SK-N-SH (cell line): ENCODE data around the gene MAPK8IP3. TPM values are rescaled to one million over a fixed set of nuclear protein-coding genes. Genes with fewer than 3 reads are reported as not detected.

ENCODE experiments used
- CTCF ChIA-PET: fragments of 300-600, 350-600 bp; formaldehyde crosslinking; extraction: SDS; loops from one replicate; lab custom pipeline; 2021; lab: Yijun Ruan, JAX
- POLR2A ChIA-PET: fragments of 350-600 bp; sonication (Branson Sonifier 250); formaldehyde crosslinking; extraction: SDS; loops from one replicate; lab custom pipeline; 2020; ENCODE audit warnings: antibody characterized with exemption, inconsistent platforms; lab: Yijun Ruan, JAX
- DNase-seq: peaks from one replicate; pipeline ENCODE4 v3.0.0; 2012
- H2AFZ ChIP-seq: fragments of 200-600 bp; sonication (generic); 2 replicates; pipeline ENCODE4 v1.8.1; 2016; ENCODE audit warnings: antibody characterized with exemption, mild to moderate bottlenecking, low read depth
- H3F3A ChIP-seq: fragments of 200-600 bp; sonication (generic); replicated peaks from 2 replicates; pipeline ENCODE3; 2016; ENCODE audit warnings: antibody characterized with exemption, mild to moderate bottlenecking; ENCODE audit not compliant: insufficient read depth
- H3K27ac ChIP-seq, 2 experiments: fragments of 200-500 bp in 1 of 2; fragments of 200-600 bp in 1 of 2; sonication (Bioruptor generic) in 1 of 2; sonication (generic), shearing (Covaris generic) in 1 of 2; 2 replicates each; pipeline versions ENCODE4 v1.5.1 to v1.6.1; 2014 to 2016; ENCODE audit warnings: low read depth in 2 of 2, inconsistent platforms in 1 of 2, low read length in 1 of 2, mild to moderate bottlenecking in 1 of 2, mixed read lengths in 1 of 2
- H3K27me3 ChIP-seq: fragments of 200-600 bp; sonication (generic), shearing (Covaris generic); 2 replicates; pipeline ENCODE4 v1.6.1; 2016; ENCODE audit warnings: mixed run types; ENCODE audit not compliant: insufficient read depth
- H3K36me3 ChIP-seq, 2 experiments: fragments of 200-500 bp in 1 of 2; fragments of 200-600 bp in 1 of 2; sonication (Bioruptor generic) in 1 of 2; sonication (generic) in 1 of 2; replicated peaks in 1 of 2; 2 replicates each; pipeline versions ENCODE3 to v1.5.1; 2014 to 2016; ENCODE audit warnings: low read length in 1 of 2, mild to moderate bottlenecking in 1 of 2; ENCODE audit not compliant: insufficient read depth in 2 of 2, control insufficient read depth in 1 of 2
- H3K4me1 ChIP-seq, 2 experiments: fragments of 200-500 bp in 1 of 2; fragments of 200-600 bp in 1 of 2; sonication (Bioruptor generic) in 1 of 2; sonication (generic), shearing (Covaris generic) in 1 of 2; 2 replicates each; pipeline versions ENCODE4 v1.5.1 to v1.6.1; 2014 to 2016; ENCODE audit warnings: low read depth in 1 of 2, low read length in 1 of 2, mixed run types in 1 of 2; ENCODE audit not compliant: insufficient read depth in 2 of 2, control insufficient read depth in 1 of 2
- H3K4me2 ChIP-seq: fragments of 200-600 bp; sonication (generic), shearing (Covaris generic); 2 replicates; pipeline ENCODE4 v1.6.1; 2017; ENCODE audit warnings: mixed run types
- H3K4me3 ChIP-seq, 2 experiments: fragments of 200-500 bp in 1 of 2; fragments of 200-600 bp in 1 of 2; sonication (Bioruptor generic) in 1 of 2; sonication (generic), shearing (Covaris generic) in 1 of 2; 2 replicates each; pipeline versions ENCODE4 v1.5.1 to v1.8.1; 2014 to 2016; ENCODE audit warnings: low read depth in 2 of 2, inconsistent platforms in 1 of 2, low read length in 1 of 2, mild to moderate bottlenecking in 1 of 2, mixed read lengths in 1 of 2, moderate library complexity in 1 of 2
- H3K79me2 ChIP-seq: fragments of 200-600 bp; sonication (generic); 2 replicates; pipeline ENCODE4 v1.8.1; 2017; ENCODE audit warnings: mild to moderate bottlenecking; ENCODE audit not compliant: insufficient read depth
- H3K9ac ChIP-seq: fragments of 200-600 bp; sonication (generic); 2 replicates; pipeline ENCODE4 v1.6.1; 2017; ENCODE audit warnings: mixed run types
- H3K9me2 ChIP-seq: fragments of 200-600 bp; sonication (generic); 2 replicates; pipeline ENCODE4 v1.6.1; 2017; ENCODE audit warnings: mixed run types
- H3K9me3 ChIP-seq: fragments of 200-600 bp; sonication (generic); 2 replicates; pipeline ENCODE4 v1.6.1; 2017; ENCODE audit warnings: mixed run types, mild to moderate bottlenecking, moderate library complexity
- H4K20me1 ChIP-seq: fragments of 200-600 bp; sonication (generic); 2 replicates; pipeline ENCODE4 v1.6.1; 2017; ENCODE audit warnings: mild to moderate bottlenecking, mixed run types; ENCODE audit not compliant: insufficient read depth
- CTCF ChIP-seq: fragments of 200-600 bp; sonication (generic); IDR thresholded peaks from 2 replicates; pipeline ENCODE4 v1.6.1; 2017; ENCODE audit warnings: antibody characterized with exemption, mild to moderate bottlenecking, moderate library complexity
- EZH2phosphoT487 ChIP-seq: fragments of 200-600 bp; sonication (generic); IDR thresholded peaks from 2 replicates; pipeline ENCODE4 v1.6.1; 2017; ENCODE audit warnings: low read depth, mixed run types, mild to moderate bottlenecking, antibody characterized with exemption, moderate library complexity, borderline replicate concordance
- FOSL2 ChIP-seq: IDR thresholded peaks from 2 replicates; pipeline ENCODE4 v1.4.0; 2012; ENCODE audit warnings: low read depth, mild to moderate bottlenecking, moderate library complexity, borderline replicate concordance
- FOXJ3 ChIP-seq: sonication (generic); formaldehyde crosslinking; IDR thresholded peaks from 2 replicates; pipeline ENCODE4 v1.5.1; 2020; ENCODE audit warnings: mild to moderate bottlenecking, missing genetic modification reagents
- MAX ChIP-seq: IDR thresholded peaks from 2 replicates; pipeline ENCODE4 v1.4.0; 2012; ENCODE audit warnings: low read depth
- MXI1 ChIP-seq: IDR thresholded peaks from 2 replicates; pipeline ENCODE4 v1.6.1; 2012; ENCODE audit warnings: mild to moderate bottlenecking, low read depth, low read length, improper control_type of control experiment
- NFIC ChIP-seq: IDR thresholded peaks from 2 replicates; pipeline ENCODE4 v1.4.0; 2012; ENCODE audit warnings: borderline replicate concordance
- NRF1 ChIP-seq: IDR thresholded peaks from 2 replicates; pipeline ENCODE4 v1.6.1; 2012; ENCODE audit warnings: low read depth, mild to moderate bottlenecking, low read length
- RAD21 ChIP-seq: IDR thresholded peaks from 2 replicates; pipeline ENCODE4 v1.6.1; 2012; ENCODE audit warnings: mild to moderate bottlenecking, low read length
- RXRA ChIP-seq: IDR thresholded peaks from 2 replicates; pipeline ENCODE4 v1.4.0; 2012; ENCODE audit warnings: low read depth, mild to moderate bottlenecking, borderline replicate concordance
- SMC3 ChIP-seq: IDR thresholded peaks from 2 replicates; pipeline ENCODE4 v1.6.1; 2012; ENCODE audit warnings: low read depth, low read length, improper control_type of control experiment
- TEAD4 ChIP-seq: IDR thresholded peaks from 2 replicates; pipeline ENCODE4 v1.4.0; 2012; ENCODE audit warnings: mild to moderate bottlenecking, borderline replicate concordance; ENCODE audit not compliant: insufficient read depth
- ZBTB33 ChIP-seq: IDR thresholded peaks from 2 replicates; pipeline ENCODE4 v1.4.0; 2012; ENCODE audit warnings: low read depth, borderline replicate concordance
- WGBS: methylation state at CpG from one replicate; pipeline ENCODE4 v1.1.6; 2017; ENCODE audit warnings: low lambda C conversion rate; 5-methylcytosine and 5-hydroxymethylcytosine counted together
- polyA plus RNA-seq, 3 experiments: library from polyadenylated mRNA; depleted of rRNA; stranded (reverse); fragments of >200 nt; gene quantifications; 2 replicates each; pipeline ENCODE4 v1.2.3, GENCODE V29; 2012

The MAPK8IP3 gene
- polyA plus RNA-seq, 1 of the 3 experiments (the other 2 are of a cell fraction) = 57.3 TPM

- peaks cover 51 to 57% of the 10 kb centered on the region in 2 experiments for H3K36me3 ChIP-seq
- no peak for DNase-seq
- peaks cover 88% of the 10 kb centered on the region for H3K79me2 ChIP-seq
- ChIA-PET CTCF (interaction anchor here (1.0 kb wide), 1 partner anchor 17 kb away, joined by 3 read pairs; the partner anchor contains the start of gene MAPK8IP3), POLR2A (no interaction called here)
- H3K4me3 ChIP-seq = no peak overlapping the region
- H3K4me2 ChIP-seq = 0 out of 2 replicates have a peak overlapping the region, but pooled peaks have one; percentile 3
- H3K9ac ChIP-seq = no peak overlapping the region
- TF ChIP-seq FOSL2 (no peak), CTCF (no peak), ZBTB33 (no peak), SMC3 (no peak), RAD21 (no peak), RXRA (no peak), MXI1 (no peak), MAX (no peak), FOXJ3 (CRISPR knock-in tag) (no peak), TEAD4 (no peak), EZH2phosphoT487 (no peak), NFIC (no peak), NRF1 (no peak)
- H3K9me3 ChIP-seq = no peaks in the 10 kb centered on the region
- WGBS = 79% methylated on average over 10 of the region's 10 CpGs
- H3K27me3 ChIP-seq = no peaks in the 10 kb centered on the region
- no peak overlapping the region for H2AFZ ChIP-seq
- H3K4me1 ChIP-seq = 0 out of 4 replicates have a peak, but pooled peaks cover 0 to 17% of the 10 kb centered on the region in 2 experiments
- H3K9me2 ChIP-seq = no peaks in the 10 kb centered on the region
- H3F3A ChIP-seq = peaks cover 22% of the 10 kb centered on the region
- peaks cover 28% of the 10 kb centered on the region; the same call in 1 of the 2 replicates for H4K20me1 ChIP-seq
- H3K27ac ChIP-seq = peak overlapping the region in 1 of 2 experiments; percentile 13; a peak in 1 of 4 replicates
Observed at GRCh38 chr16:1688807-1689560, 17.0 kb upstream of the MAPK8IP3 start.
